ENCODE results near the gene EFNA5.

The EFNA5 gene

DNA sequence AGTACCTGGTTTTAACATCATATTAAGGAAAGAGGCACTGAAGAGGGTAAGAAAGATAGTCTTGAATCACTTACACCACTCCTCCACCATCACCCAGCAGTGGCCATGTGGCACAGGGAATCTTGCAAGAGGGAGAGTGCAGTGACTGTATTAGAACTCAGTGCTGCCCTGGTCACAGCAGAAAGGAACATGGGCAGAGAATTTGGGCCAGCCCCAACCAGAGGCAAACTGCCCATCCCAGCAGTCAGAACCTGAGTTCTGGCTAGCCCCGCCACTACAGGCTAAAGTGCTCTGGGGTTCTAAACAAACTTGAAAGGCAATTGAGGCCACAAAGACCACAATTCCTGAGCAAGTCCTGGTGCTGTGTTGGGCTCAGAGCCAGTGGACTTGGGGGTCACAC is 16.7 kb upstream of the EFNA5 start:
- DNase-seq (ENCODE audit: low read depth): no peak
- TF ChIP-seq, protein P1, sequence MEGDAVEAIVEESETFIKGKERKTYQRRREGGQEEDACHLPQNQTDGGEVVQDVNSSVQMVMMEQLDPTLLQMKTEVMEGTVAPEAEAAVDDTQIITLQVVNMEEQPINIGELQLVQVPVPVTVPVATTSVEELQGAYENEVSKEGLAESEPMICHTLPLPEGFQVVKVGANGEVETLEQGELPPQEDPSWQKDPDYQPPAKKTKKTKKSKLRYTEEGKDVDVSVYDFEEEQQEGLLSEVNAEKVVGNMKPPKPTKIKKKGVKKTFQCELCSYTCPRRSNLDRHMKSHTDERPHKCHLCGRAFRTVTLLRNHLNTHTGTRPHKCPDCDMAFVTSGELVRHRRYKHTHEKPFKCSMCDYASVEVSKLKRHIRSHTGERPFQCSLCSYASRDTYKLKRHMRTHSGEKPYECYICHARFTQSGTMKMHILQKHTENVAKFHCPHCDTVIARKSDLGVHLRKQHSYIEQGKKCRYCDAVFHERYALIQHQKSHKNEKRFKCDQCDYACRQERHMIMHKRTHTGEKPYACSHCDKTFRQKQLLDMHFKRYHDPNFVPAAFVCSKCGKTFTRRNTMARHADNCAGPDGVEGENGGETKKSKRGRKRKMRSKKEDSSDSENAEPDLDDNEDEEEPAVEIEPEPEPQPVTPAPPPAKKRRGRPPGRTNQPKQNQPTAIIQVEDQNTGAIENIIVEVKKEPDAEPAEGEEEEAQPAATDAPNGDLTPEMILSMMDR (conservative IDR thresholded peaks at IDR 0.05; ENCODE audit: low read length): no peak
- no peak overlapping the region for H3K4me3 ChIP-seq (ENCODE audit: low read length)

DNA sequence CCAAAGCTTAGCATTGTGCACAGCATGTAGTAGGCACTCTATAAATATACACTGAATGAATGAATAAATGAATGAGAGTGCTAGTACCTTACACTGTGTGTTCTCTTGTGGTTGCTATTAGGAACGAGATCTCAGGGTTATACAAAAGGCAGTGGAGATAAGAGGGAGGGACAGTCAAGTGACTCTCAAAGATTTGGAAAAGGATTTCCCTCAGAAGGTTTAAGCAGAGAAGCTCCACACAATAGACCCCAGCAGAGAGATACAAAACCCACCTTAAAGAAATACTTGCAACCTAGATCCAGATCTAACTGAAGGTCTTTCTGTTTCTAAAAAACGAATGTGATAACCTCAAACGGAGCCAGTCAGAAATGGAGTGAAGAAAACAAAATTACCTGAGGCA is 11.8 kb upstream of the EFNA5 start:
- DNase-seq (ENCODE audit: low read depth): no peak
- no peak overlapping the region for H3K4me3 ChIP-seq (ENCODE audit: low read length)
- TF ChIP-seq, protein P1 (conservative IDR thresholded peaks at IDR 0.05; ENCODE audit: low read length): no peak

DNA sequence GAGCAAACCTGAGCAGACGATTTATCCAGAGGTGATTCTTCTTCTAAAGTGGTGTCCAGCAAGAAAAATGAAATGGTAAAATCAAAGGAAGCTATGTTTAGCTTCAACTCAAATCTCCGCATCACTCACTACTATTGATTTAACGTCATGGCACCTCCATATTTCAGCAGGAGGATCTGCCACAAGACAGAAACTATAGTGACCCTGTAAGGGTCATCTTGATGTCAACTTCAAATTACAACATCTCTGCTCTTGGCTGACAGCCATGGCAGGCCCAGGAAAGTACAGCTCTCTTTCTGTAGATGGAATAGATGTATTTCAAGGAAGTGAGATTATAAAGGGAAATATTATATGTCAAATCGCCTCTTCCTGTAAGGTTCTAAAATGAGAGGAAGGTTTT is 10.1 kb upstream of the EFNA5 start:
- TF ChIP-seq, protein P1 (conservative IDR thresholded peaks at IDR 0.05; ENCODE audit: low read length): no peak
- no peak overlapping the region for H3K4me3 ChIP-seq (ENCODE audit: low read length)
- DNase-seq (ENCODE audit: low read depth): no peak

DNA sequence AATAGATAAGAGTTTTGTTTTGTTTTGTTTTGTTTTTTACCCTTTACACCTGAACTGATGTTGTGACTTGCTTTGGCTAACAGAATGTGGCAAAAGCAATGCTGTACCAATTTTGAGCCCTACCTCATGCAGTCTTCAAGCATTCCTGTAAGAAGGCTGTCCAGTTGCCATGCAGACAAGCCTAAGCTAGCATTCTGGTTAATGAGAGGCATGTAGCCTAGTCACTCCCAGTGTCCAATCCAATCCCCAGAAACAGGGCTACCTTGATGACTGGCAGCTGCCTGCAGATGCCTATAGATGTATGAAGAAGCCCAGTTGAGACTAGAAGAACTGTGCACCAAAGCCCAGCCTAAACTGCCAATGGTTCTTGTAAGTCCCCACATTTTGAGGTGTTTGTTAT is 9.4 kb upstream of the EFNA5 start:
- TF ChIP-seq, protein P1 (conservative IDR thresholded peaks at IDR 0.05; ENCODE audit: low read length): no peak
- DNase-seq (ENCODE audit: low read depth): no peak
- H3K4me3 ChIP-seq (ENCODE audit: low read length): no peak overlapping the region

DNA sequence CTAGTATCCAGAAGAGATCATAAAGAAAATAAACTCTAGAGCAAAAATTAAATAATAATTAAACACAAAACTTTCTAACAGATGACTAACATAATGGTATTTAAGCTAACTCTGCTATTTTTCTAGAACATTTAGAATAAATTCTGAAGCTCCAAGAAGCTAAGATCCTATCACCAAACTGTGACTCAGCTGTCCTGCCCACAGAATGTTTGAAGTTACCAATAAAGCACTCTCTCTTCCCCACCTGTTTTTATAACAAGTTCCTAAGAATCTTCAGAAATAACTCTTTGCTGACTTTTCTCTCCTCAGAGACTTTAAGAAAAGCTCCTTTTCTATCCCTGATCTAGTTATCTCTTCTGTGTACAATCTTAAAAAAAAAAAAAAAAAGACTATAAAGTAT is 6.0 kb upstream of the EFNA5 start:
- DNase-seq (ENCODE audit: low read depth): no peak
- TF ChIP-seq, protein P1 (conservative IDR thresholded peaks at IDR 0.05; ENCODE audit: low read length): no peak
- H3K4me3 ChIP-seq (ENCODE audit: low read length): no peak overlapping the region

DNA sequence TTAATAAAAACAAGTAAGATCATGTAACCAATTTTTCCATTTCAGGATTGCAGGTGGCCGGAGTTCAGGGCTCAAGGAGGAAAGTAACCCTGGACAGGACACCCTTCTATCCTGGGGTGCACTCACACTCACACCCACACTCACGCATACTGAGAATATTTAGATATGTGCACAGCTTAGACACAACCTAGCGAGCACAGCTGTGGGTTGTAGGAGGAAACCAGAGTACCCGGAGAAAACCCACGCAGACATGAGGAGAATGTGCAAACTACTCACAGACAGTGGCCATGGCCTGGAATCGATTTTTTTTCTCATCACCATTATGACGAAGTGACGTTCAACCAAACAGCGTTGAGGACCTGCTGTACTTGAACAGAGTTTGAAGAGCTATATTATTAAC is 4.5 kb upstream of the EFNA5 start:
- no peak for DNase-seq (ENCODE audit: low read depth)
- TF ChIP-seq, protein P1 (conservative IDR thresholded peaks at IDR 0.05; ENCODE audit: low read length): no peak
- no peak overlapping the region for H3K4me3 ChIP-seq (ENCODE audit: low read length)

DNA sequence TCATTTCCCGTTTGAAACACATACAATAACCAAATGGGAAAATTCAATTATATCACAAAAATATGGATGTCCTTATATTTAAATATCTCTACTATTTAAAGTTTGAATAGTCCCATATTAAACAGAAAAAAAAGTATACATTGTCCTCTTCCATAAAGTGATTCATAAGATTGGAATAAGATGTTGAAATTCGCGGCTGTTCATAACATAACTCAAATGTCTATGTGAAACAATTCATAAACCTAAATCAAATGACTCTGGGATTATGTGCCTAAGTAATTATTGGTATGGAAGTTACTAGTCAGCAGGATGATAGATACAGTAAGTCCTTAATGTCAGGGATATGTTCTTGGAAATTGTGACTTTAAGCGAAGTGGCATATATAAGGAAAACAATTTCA is 3.9 kb upstream of the EFNA5 start:
- no peak for DNase-seq (ENCODE audit: low read depth)
- TF ChIP-seq, protein P1 (conservative IDR thresholded peaks at IDR 0.05; ENCODE audit: low read length): no peak
- no peak overlapping the region for H3K4me3 ChIP-seq (ENCODE audit: low read length)

All from AG10803 (cell line).